ENCODE measurements around the gene ZBTB21.

GRCh38 chr21:42013376-42013775 lies 3.2 kb upstream of the ZBTB21 start:
- TF ChIP-seq EZH2 (IDR thresholded peaks at IDR 0.05; ENCODE audit: low read length, missing control alignments): no peak
- no peak for TF ChIP-seq CTCF (conservative IDR thresholded peaks at IDR 0.05 in 1 of 2, IDR thresholded peaks at IDR 0.05 in 1 of 2; ENCODE audit: low read depth in 1 of 2, low read length in 2 of 2)
